HCT116 (cell line): ENCODE data around the gene TWF1. TPM values are rescaled to one million over a fixed set of nuclear protein-coding genes. Genes with fewer than 3 reads are reported as not detected.

Source experiments
- ATAC-seq: fragments of 200-7000 bp; cut with Tn5 transposase; 2 replicates; pipeline ENCODE4 v1.9.1; 2020; ENCODE audit warnings: mild to moderate bottlenecking, moderate library complexity
- BruUV-seq: library from RNA; stranded (reverse); fragments of 400-500 nt; replicated peaks from 2 replicates; lab custom pipeline; 2021; lab: Mats Ljungman, UMichigan
- CTCF ChIA-PET: fragments of 300-600 bp; sonication (Branson Sonifier 250); formaldehyde crosslinking; loops from one replicate; lab custom pipeline; 2021; ENCODE audit warnings: antibody characterized with exemption; lab: Charles Lee
- POLR2A ChIA-PET: fragments of 300-600, 350-600 bp; sonication (Branson Sonifier 250); formaldehyde crosslinking; loops from one replicate; lab custom pipeline; 2021; ENCODE audit warnings: antibody characterized with exemption; lab: Charles Lee
- RAD21 ChIA-PET, 2 experiments: fragments of 300-600 bp; sonication (Branson Sonifier 250); formaldehyde crosslinking; loops; one replicate each; lab custom pipeline; 2023; ENCODE audit warnings: low total read pairs in 2 of 2; ENCODE audit not compliant: uncharacterized antibody in 2 of 2, unreplicated experiment in 2 of 2, low non-redundant PET in 1 of 2; lab: Charles Lee
- DNase-seq: peaks from one replicate; pipeline ENCODE4 v3.0.0-alpha.2; 2010; ENCODE audit warnings: low read depth, low spot score
- H2AFZ ChIP-seq: fragments of 200-600 bp; shearing (Covaris generic), sonication (generic); 2 replicates; pipeline ENCODE4 v1.6.1; 2017; ENCODE audit warnings: low read depth, mixed run types, mixed read lengths, antibody characterized with exemption, low read length; ENCODE audit not compliant: poor library complexity, severe bottlenecking
- H3K27ac ChIP-seq: 2 replicates; pipeline ENCODE4 v1.5.1; 2012; ENCODE audit warnings: low read depth, low read length
- H3K27me3 ChIP-seq: fragments of 200-600 bp; sonication (generic); 2 replicates; pipeline ENCODE4 v1.6.1; 2016; ENCODE audit warnings: mixed run types, low read length, mixed read lengths; ENCODE audit not compliant: insufficient read depth
- H3K36me3 ChIP-seq, 2 experiments: fragments of 200-500 bp in 1 of 2; fragments of 200-600 bp in 1 of 2; sonication (Bioruptor generic) in 1 of 2; sonication (generic) in 1 of 2; 2 replicates each; pipeline versions ENCODE4 v1.5.1 to v1.6.1; 2014 to 2016; ENCODE audit warnings: low read length in 2 of 2, inconsistent platforms in 1 of 2, mixed read lengths in 1 of 2, mixed run types in 1 of 2; ENCODE audit not compliant: insufficient read depth in 2 of 2, control insufficient read depth in 1 of 2
- H3K4me1 ChIP-seq, 2 experiments: fragments of 200-600 bp in 1 of 2; sonication (generic) in 1 of 2; 2 replicates each; pipeline versions ENCODE4 v1.5.1 to v1.6.1; 2012 to 2017; ENCODE audit warnings: low read length in 2 of 2, inconsistent platforms in 1 of 2, mild to moderate bottlenecking in 1 of 2, mixed read lengths in 1 of 2, mixed run types in 1 of 2, moderate library complexity in 1 of 2; ENCODE audit not compliant: insufficient read depth in 2 of 2, control insufficient read depth in 1 of 2
- H3K4me2 ChIP-seq: fragments of 200-600 bp; sonication (generic); 2 replicates; pipeline ENCODE4 v1.6.1; 2017; ENCODE audit warnings: mixed run types, low read length, mixed read lengths
- H3K4me3 ChIP-seq, 2 experiments: fragments of 200-600 bp in 1 of 2; sonication (generic) in 1 of 2; replicated peaks in 1 of 2; 2 replicates each; pipeline ENCODE4 v1.5.1; 2011 to 2016; ENCODE audit warnings: low read length in 2 of 2, control low read depth in 1 of 2, low read depth in 1 of 2, mild to moderate bottlenecking in 1 of 2, mixed read lengths in 1 of 2, mixed run types in 1 of 2
- H3K79me2 ChIP-seq: fragments of 200-600 bp; sonication (generic); 2 replicates; pipeline ENCODE4 v1.6.1; 2017; ENCODE audit warnings: mild to moderate bottlenecking, mixed run types, low read length, moderate library complexity, mixed read lengths; ENCODE audit not compliant: insufficient read depth
- H3K9ac ChIP-seq: fragments of 200-600 bp; sonication (generic); 2 replicates; pipeline ENCODE4 v1.6.1; 2016; ENCODE audit warnings: low read length, mixed read lengths
- H3K9me2 ChIP-seq: fragments of 200-600 bp; sonication (generic), shearing (Covaris generic); 2 replicates; pipeline ENCODE4 v1.6.1; 2017; ENCODE audit warnings: mixed run types, mild to moderate bottlenecking, moderate library complexity; ENCODE audit not compliant: insufficient read depth
- H3K9me3 ChIP-seq, 2 experiments: fragments of 200-500 bp in 1 of 2; fragments of 200-600 bp in 1 of 2; sonication (Bioruptor generic) in 1 of 2; sonication (generic) in 1 of 2; 2 replicates each; pipeline ENCODE4 v1.6.1; 2014 to 2017; ENCODE audit warnings: low read length in 2 of 2, mixed read lengths in 2 of 2, inconsistent platforms in 1 of 2, low read depth in 1 of 2, mild to moderate bottlenecking in 1 of 2, mixed run types in 1 of 2, moderate library complexity in 1 of 2; ENCODE audit not compliant: control insufficient read depth in 1 of 2, insufficient read depth in 1 of 2
- H4K20me1 ChIP-seq: fragments of 200-600 bp; sonication (generic), shearing (Covaris generic); 2 replicates; pipeline ENCODE4 v1.6.1; 2017; ENCODE audit warnings: mixed run types, mild to moderate bottlenecking, moderate library complexity; ENCODE audit not compliant: insufficient read depth
- ATF3 ChIP-seq: IDR thresholded peaks from 2 replicates; pipeline ENCODE4 v1.6.1; 2012
- CBX3 ChIP-seq: IDR thresholded peaks from 2 replicates; pipeline ENCODE4 v1.6.1; 2012; ENCODE audit warnings: low read depth
- CEBPB ChIP-seq: IDR thresholded peaks from 2 replicates; pipeline ENCODE4 v1.6.1; 2012; ENCODE audit warnings: low read depth
- EGR1 ChIP-seq: IDR thresholded peaks from 2 replicates; pipeline ENCODE4 v1.6.1; 2012; ENCODE audit warnings: low read depth
- ELF1 ChIP-seq: IDR thresholded peaks from 2 replicates; pipeline ENCODE4 v1.6.1; 2012; ENCODE audit warnings: low read depth, borderline replicate concordance
- EZH2 ChIP-seq: fragments of 200-600 bp; sonication (generic); IDR thresholded peaks from 2 replicates; pipeline ENCODE4 v1.6.1; 2017; ENCODE audit warnings: antibody characterized with exemption, mixed run types
- EZH2phosphoT487 ChIP-seq: fragments of 200-600 bp; IDR thresholded peaks from 2 replicates; pipeline ENCODE4 v1.6.1; 2018; ENCODE audit warnings: antibody characterized with exemption, borderline replicate concordance
- FOSL1 ChIP-seq: IDR thresholded peaks from 2 replicates; pipeline ENCODE4 v1.6.1; 2012; ENCODE audit warnings: low read depth
- JUND ChIP-seq: IDR thresholded peaks from 2 replicates; pipeline ENCODE4 v1.6.1; 2012
- POLR2A ChIP-seq: IDR thresholded peaks from 2 replicates; pipeline ENCODE4 v1.7.0; 2011; ENCODE audit warnings: borderline replicate concordance; ENCODE audit not compliant: insufficient read depth, insufficient read length; ENCODE audit errors: extremely low read depth
- POLR2AphosphoS5 ChIP-seq: IDR thresholded peaks from 2 replicates; pipeline ENCODE4 v1.6.1; 2011; ENCODE audit warnings: mild to moderate bottlenecking, low read depth, low read length, moderate library complexity
- RAD21 ChIP-seq: IDR thresholded peaks from 2 replicates; pipeline ENCODE4 v1.6.1; 2012; ENCODE audit warnings: low read depth, mild to moderate bottlenecking
- SIN3A ChIP-seq: IDR thresholded peaks from 2 replicates; pipeline ENCODE4 v1.6.1; 2012; ENCODE audit warnings: low read depth
- SP1 ChIP-seq: IDR thresholded peaks from 2 replicates; pipeline ENCODE4 v1.6.1; 2012; ENCODE audit warnings: low read depth
- SRF ChIP-seq: IDR thresholded peaks from 2 replicates; pipeline ENCODE4 v1.6.1; 2012; ENCODE audit warnings: low read depth
- TCF7L2 ChIP-seq: IDR thresholded peaks from 2 replicates; pipeline ENCODE4 v1.7.0; 2011; ENCODE audit warnings: borderline replicate concordance, inconsistent platforms; ENCODE audit not compliant: insufficient read depth, insufficient read length; ENCODE audit errors: extremely low read depth
- YY1 ChIP-seq: IDR thresholded peaks from 2 replicates; pipeline ENCODE4 v1.6.1; 2011; ENCODE audit warnings: low read length, low read depth, moderate library complexity, mild to moderate bottlenecking; ENCODE audit not compliant: insufficient replicate concordance; ENCODE audit errors: extremely low read depth
- ZNF274 ChIP-seq: fragments of 200-500 bp; sonication (Bioruptor generic); IDR thresholded peaks from 2 replicates; pipeline ENCODE4 v1.6.1; 2014; ENCODE audit warnings: mild to moderate bottlenecking, low read depth, low read length, inconsistent platforms
- intact Hi-C: fragments of 100-400 bp; cut with micrococcal nuclease; formaldehyde crosslinking; loops from 2 replicates; pipeline ENCODE4 v1.10.0; 2022
- total RNA-seq: library from RNA; stranded (reverse); gene quantifications from one replicate; pipeline ENCODE4 v1.2.1, GENCODE V29; 2021; ENCODE audit not compliant: unreplicated experiment
- TF ChIP-seq, protein P1 (sequence below): IDR thresholded peaks from 2 replicates; pipeline ENCODE4 v1.6.1; 2011; ENCODE audit warnings: mild to moderate bottlenecking, low read length, moderate library complexity; ENCODE audit not compliant: insufficient replicate concordance; ENCODE audit errors: extremely low read depth

Gene TWF1
- total RNA-seq, 1 experiment from 2014 or later, result 125 TPM

GRCh38 chr12:43840338-43840737 is 34.2 kb upstream of the TWF1 start:
- POLR2A ChIA-PET, result no interaction called here
- no TSS peak for BruUV-seq

More at GRCh38 chr12:43840338-43840737, 34.2 kb upstream of the TWF1 start:
- ATAC-seq, result no peak
- TF ChIP-seq ELF1 (no peak), FOSL1 (no peak), EZH2 (no peak), POLR2AphosphoS5 (no peak), SIN3A (no peak), ATF3 (no peak), JUND (no peak), ZNF274 (no peak), SP1 (no peak), YY1 (no peak), POLR2A (no peak), EZH2phosphoT487 (no peak), SRF (no peak), CEBPB (no peak), EGR1 (no peak), CBX3 (no peak), TCF7L2 (no peak), RAD21 (no peak)
- TF ChIP-seq, protein P1, sequence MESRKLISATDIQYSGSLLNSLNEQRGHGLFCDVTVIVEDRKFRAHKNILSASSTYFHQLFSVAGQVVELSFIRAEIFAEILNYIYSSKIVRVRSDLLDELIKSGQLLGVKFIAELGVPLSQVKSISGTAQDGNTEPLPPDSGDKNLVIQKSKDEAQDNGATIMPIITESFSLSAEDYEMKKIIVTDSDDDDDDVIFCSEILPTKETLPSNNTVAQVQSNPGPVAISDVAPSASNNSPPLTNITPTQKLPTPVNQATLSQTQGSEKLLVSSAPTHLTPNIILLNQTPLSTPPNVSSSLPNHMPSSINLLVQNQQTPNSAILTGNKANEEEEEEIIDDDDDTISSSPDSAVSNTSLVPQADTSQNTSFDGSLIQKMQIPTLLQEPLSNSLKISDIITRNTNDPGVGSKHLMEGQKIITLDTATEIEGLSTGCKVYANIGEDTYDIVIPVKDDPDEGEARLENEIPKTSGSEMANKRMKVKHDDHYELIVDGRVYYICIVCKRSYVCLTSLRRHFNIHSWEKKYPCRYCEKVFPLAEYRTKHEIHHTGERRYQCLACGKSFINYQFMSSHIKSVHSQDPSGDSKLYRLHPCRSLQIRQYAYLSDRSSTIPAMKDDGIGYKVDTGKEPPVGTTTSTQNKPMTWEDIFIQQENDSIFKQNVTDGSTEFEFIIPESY, result no peak
- TF ChIP-seq, all 23 proteins: peak for 0
- H3K27me3 ChIP-seq, result no peaks in the 10 kb centered on the region
- no peak for DNase-seq
- CTCF ChIA-PET, result no interaction called here
- intact Hi-C loops, result no loop called here
- H3K4me1 ChIP-seq, result peaks cover 0 to 11% of the 10 kb centered on the region in 2 experiments; a peak in 1 of 4 replicates
- H4K20me1 ChIP-seq, result no peaks in the 10 kb centered on the region
- H3K9me2 ChIP-seq, result no peaks in the 10 kb centered on the region
- H3K4me3 ChIP-seq, result no peak overlapping the region
- RAD21 ChIA-PET, result no interaction called here
- H3K27ac ChIP-seq, result no peak overlapping the region
- H3K79me2 ChIP-seq, result no peaks in the 10 kb centered on the region
- H2AFZ ChIP-seq, result no peak overlapping the region
- no peak overlapping the region for H3K9ac ChIP-seq
- no peaks in the 10 kb centered on the region for H3K36me3 ChIP-seq
- no peak overlapping the region for H3K4me2 ChIP-seq
- no peaks in the 10 kb centered on the region for H3K9me3 ChIP-seq
